Hepatocyte (in vitro differentiated cells): ENCODE measurements around the gene DCDC1. TPM values are rescaled to one million over a fixed set of nuclear protein-coding genes. Genes with fewer than 3 reads are reported as not detected.
A peak's percentile ranks its signal among the peaks of the same experiment; 100 is the strongest.

ENCODE experiments used
- DNase-seq: peaks from one replicate; pipeline ENCODE4 v3.0.0-alpha.2; 2016; ENCODE audit warnings: low spot score
- H2AFZ ChIP-seq: fragments of 200-600 bp; sonication (generic); 2 replicates; pipeline ENCODE4 v1.6.0; 2016; ENCODE audit warnings: antibody characterized with exemption, mild to moderate bottlenecking
- H3K27ac ChIP-seq: fragments of 200-600 bp; sonication (generic); 2 replicates; pipeline ENCODE4 v1.5.1; 2016; ENCODE audit warnings: mild to moderate bottlenecking
- H3K27me3 ChIP-seq: fragments of 200-600 bp; sonication (generic); 2 replicates; pipeline ENCODE4 v1.6.1; 2016
- H3K36me3 ChIP-seq: fragments of 200-600 bp; sonication (generic); replicated peaks from 2 replicates; pipeline ENCODE4 v1.5.1; 2016; ENCODE audit warnings: low read depth; ENCODE audit not compliant: insufficient read depth
- H3K4me1 ChIP-seq: fragments of 200-600 bp; sonication (generic); 2 replicates; pipeline ENCODE4 v1.5.1; 2016; ENCODE audit warnings: mild to moderate bottlenecking, moderate library complexity; ENCODE audit not compliant: insufficient read depth
- H3K4me2 ChIP-seq: fragments of 200-600 bp; sonication (generic); 2 replicates; pipeline ENCODE4 v1.6.0; 2016
- H3K4me3 ChIP-seq: fragments of 200-600 bp; sonication (generic); 2 replicates; pipeline ENCODE4 v1.5.1; 2016; ENCODE audit warnings: mild to moderate bottlenecking
- H3K79me2 ChIP-seq: fragments of 200-600 bp; sonication (generic); 2 replicates; pipeline ENCODE4 v1.6.0; 2017; ENCODE audit warnings: mild to moderate bottlenecking
- H3K9me2 ChIP-seq: fragments of 200-600 bp; sonication (generic); replicated peaks from 2 replicates; pipeline ENCODE4 v1.6.0; 2017; ENCODE audit warnings: mild to moderate bottlenecking; ENCODE audit not compliant: insufficient read depth
- H3K9me3 ChIP-seq: fragments of 200-600 bp; sonication (generic); 2 replicates; pipeline ENCODE4 v1.5.1; 2016; ENCODE audit warnings: low read depth, mild to moderate bottlenecking
- H4K20me1 ChIP-seq: fragments of 200-600 bp; sonication (generic); 2 replicates; pipeline ENCODE4 v1.6.0; 2016; ENCODE audit warnings: mild to moderate bottlenecking; ENCODE audit not compliant: insufficient read depth, poor library complexity, severe bottlenecking
- CTCF ChIP-seq: fragments of 200-600 bp; sonication (generic); IDR thresholded peaks from 2 replicates; pipeline ENCODE4 v1.5.1; 2016; ENCODE audit warnings: antibody characterized with exemption, mild to moderate bottlenecking; ENCODE audit not compliant: poor library complexity
- EZH2 ChIP-seq: fragments of 200-600 bp; sonication (generic); IDR thresholded peaks from 2 replicates; pipeline ENCODE4 v1.6.1; 2016; ENCODE audit warnings: antibody characterized with exemption, mild to moderate bottlenecking, borderline replicate concordance
- EZH2phosphoT487 ChIP-seq: fragments of 200-600 bp; sonication (generic); IDR thresholded peaks from one replicate; pipeline ENCODE4 v1.6.1; 2018; ENCODE audit warnings: antibody characterized with exemption, mild to moderate bottlenecking, low read depth, moderate library complexity; ENCODE audit not compliant: unreplicated experiment, severe bottlenecking
- WGBS: methylation state at CpG from one replicate; pipeline ENCODE4 v1.1.6; 2016; ENCODE audit warnings: low lambda C conversion rate; ENCODE audit errors: missing lambda C conversion rate; 5-methylcytosine and 5-hydroxymethylcytosine counted together
- polyA plus RNA-seq: library from polyadenylated mRNA; unstranded; fragments of >200 nt; fragmentation: Nextera tagmentation; extraction: Ambion mirVana; gene quantifications from 2 replicates; pipeline ENCODE4 v1.2.1, GENCODE V29; 2016
- total RNA-seq: library from RNA; depleted of rRNA; stranded (reverse); fragments of >200 nt; gene quantifications from 2 replicates; pipeline ENCODE4 v1.2.3, GENCODE V29; 2014

The DCDC1 gene
- total and polyA plus RNA-seq, 2 experiments from 2014 or later: 0.63 to 1.9 TPM

- Histone ChIP-seq H3K9me3 (no peaks in the 10 kb centered on the region), H3K79me2 (no peaks in the 10 kb centered on the region), H3K27me3 (no peaks in the 10 kb centered on the region), H4K20me1 (no peaks in the 10 kb centered on the region), H3K4me2 (no peak overlapping the region), H3K36me3 (no peaks in the 10 kb centered on the region), H2AFZ (no peak overlapping the region), H3K9me2 (no peaks in the 10 kb centered on the region), H3K4me3 (no peak overlapping the region), H3K27ac (no peak overlapping the region), H3K4me1 (no peaks in the 10 kb centered on the region)
- TF ChIP-seq CTCF (no peak), EZH2phosphoT487 (no peak), EZH2 (no peak)
- no peak for DNase-seq
- 66% methylated on average over 1 of the region's 1 CpG for WGBS
These were observed 299.9 kb downstream of the DCDC1 start for GRCh38 chr11:31069447-31070205.

- H3K36me3 ChIP-seq: no peaks in the 10 kb centered on the region
- H3K9me2 ChIP-seq: no peaks in the 10 kb centered on the region
- TF ChIP-seq EZH2: no peak
- TF ChIP-seq EZH2phosphoT487: no peak
- TF ChIP-seq CTCF: no peak
- H3K4me1 ChIP-seq: no peaks in the 10 kb centered on the region
- H3K79me2 ChIP-seq: no peaks in the 10 kb centered on the region
- H3K27ac ChIP-seq: no peak overlapping the region
- no peaks in the 10 kb centered on the region for H3K27me3 ChIP-seq
- H4K20me1 ChIP-seq: no peaks in the 10 kb centered on the region
- H2AFZ ChIP-seq: no peak overlapping the region
- H3K4me2 ChIP-seq: peak overlapping the region; percentile 23
- DNase-seq: no peak
- H3K4me3 ChIP-seq: no peak overlapping the region
- 33% methylated on average over 2 of the region's 2 CpGs for WGBS
- H3K9me3 ChIP-seq: no peaks in the 10 kb centered on the region
These were observed 308.7 kb downstream of the DCDC1 start for GRCh38 chr11:31060880-31061279.

- H2AFZ ChIP-seq: no peak overlapping the region
- no peak overlapping the region for H3K4me2 ChIP-seq
- H4K20me1 ChIP-seq: no peaks in the 10 kb centered on the region
- H3K4me3 ChIP-seq: no peak overlapping the region
- no peaks in the 10 kb centered on the region for H3K9me2 ChIP-seq
- no peak for DNase-seq
- no peak for TF ChIP-seq CTCF
- H3K27me3 ChIP-seq: no peaks in the 10 kb centered on the region
- no peaks in the 10 kb centered on the region for H3K36me3 ChIP-seq
- no peaks in the 10 kb centered on the region for H3K9me3 ChIP-seq
- no peaks in the 10 kb centered on the region for H3K4me1 ChIP-seq
- no peaks in the 10 kb centered on the region for H3K79me2 ChIP-seq
- no peak overlapping the region for H3K27ac ChIP-seq
These were observed 310.0 kb downstream of the DCDC1 start for GRCh38 chr11:31059529-31059928.
